GM10248 (cell line): ENCODE measurements around the gene CD101.

ENCODE experiments used
- CTCF ChIA-PET: fragments of 300-600 bp; sonication (Branson Sonifier 250); formaldehyde crosslinking; extraction: SDS; loops from one replicate; lab custom pipeline; 2021; ENCODE audit warnings: antibody characterized with exemption; lab: Yijun Ruan, JAX
- POLR2A ChIA-PET: fragments of 350-650 bp; sonication (Branson Sonifier 250); formaldehyde crosslinking; extraction: SDS; loops from one replicate; lab custom pipeline; 2020; ENCODE audit warnings: antibody characterized with exemption; lab: Yijun Ruan, JAX
- DNase-seq: peaks from one replicate; pipeline ENCODE4 v3.0.0; 2012; ENCODE audit errors: extremely low spot score
- CTCF ChIP-seq: IDR thresholded peaks from 2 replicates; pipeline ENCODE4 v1.5.1; 2012; ENCODE audit warnings: mild to moderate bottlenecking, low read depth; ENCODE audit errors: extremely low read depth, missing control alignments, control extremely low read depth

CD101 gene

GRCh38 chr1:117068580-117068979 is 67.0 kb downstream of the CD101 start:
- TF ChIP-seq CTCF, result no peak
- ChIA-PET CTCF (interaction anchor here (1.1 to 7.3 kb wide), 29 partner anchors 9 to 827 kb away, joined by 3 to 97 read pairs (median 8); no protein-coding TSS in a partner anchor), POLR2A (interaction anchor here (0.9 kb wide), 1 partner anchor 9 kb away, joined by 4 read pairs; the partner anchor contains the start of gene TTF2)
- no peak for DNase-seq

GRCh38 chr1:117069220-117069844 is 67.8 kb downstream of the CD101 start:
- no peak for TF ChIP-seq CTCF
- no peak for DNase-seq
- CTCF ChIA-PET, result interaction anchor here (0.9 to 7.3 kb wide), 16 partner anchors 9 to 827 kb away, joined by 3 to 97 read pairs (median 9); partner anchors contain the start of gene TTF2
- POLR2A ChIA-PET, result interaction anchor here (0.9 kb wide), 1 partner anchor 9 kb away, joined by 4 read pairs; the partner anchor contains the start of gene TTF2

- no peak for TF ChIP-seq CTCF
- ChIA-PET CTCF (interaction anchor here (0.9 to 7.3 kb wide), 9 partner anchors 10 to 826 kb away, joined by 3 to 97 read pairs (median 9); partner anchors contain the start of gene TTF2), POLR2A (no interaction called here)
- no peak for DNase-seq
Observed at GRCh38 chr1:117070124-117070523, 68.6 kb downstream of the CD101 start.

GRCh38 chr1:117076648-117077047 is 75.1 kb downstream of the CD101 start:
- DNase-seq, result no peak
- ChIA-PET POLR2A (no interaction called here), CTCF (interaction anchor here (1.5 kb wide), 1 partner anchor 9 kb away, joined by 11 read pairs; no protein-coding TSS in a partner anchor)
- TF ChIP-seq CTCF, result no peak

GRCh38 chr1:117077267-117077666 is 75.7 kb downstream of the CD101 start:
- DNase-seq, result no peak
- TF ChIP-seq CTCF, result no peak
- CTCF ChIA-PET, result interaction anchor here (1.5 kb wide), 1 partner anchor 10 kb away, joined by 11 read pairs; no protein-coding TSS in a partner anchor
- POLR2A ChIA-PET, result no interaction called here

GRCh38 chr1:117079737-117080136 is 78.2 kb downstream of the CD101 start:
- TF ChIP-seq CTCF, result no peak
- no peak for DNase-seq
- POLR2A ChIA-PET, result interaction anchor here (0.7 kb wide), 1 partner anchor 253 kb away, joined by 3 read pairs; no protein-coding TSS in a partner anchor
- CTCF ChIA-PET, result interaction anchor here (1.2 to 4.7 kb wide), 3 partner anchors 10 to 12 kb away, joined by 7 to 35 read pairs (median 7); no protein-coding TSS in a partner anchor
